Epithelial cell of proximal tubule (primary cell): ENCODE measurements around the gene ZNF440. TPM values are rescaled to one million over a fixed set of nuclear protein-coding genes. Genes with fewer than 3 reads are reported as not detected.
A peak's percentile ranks its signal among the peaks of the same experiment; 100 is the strongest.
"Not testable (repeated sequence)": the region's sequence is repeated elsewhere in the genome, so short reads cannot be mapped to it uniquely, and the experiment has no call there.

Experiments used
- DNase-seq: peaks from one replicate; pipeline ENCODE4 v3.0.0-alpha.2; 2011; ENCODE audit warnings: low read depth
- H3K4me3 ChIP-seq: 2 replicates; pipeline ENCODE4 v1.5.1; 2011; ENCODE audit warnings: low read depth, mild to moderate bottlenecking, low read length
- CTCF ChIP-seq: conservative IDR thresholded peaks from 2 replicates; pipeline ENCODE4 v1.5.1; 2012; ENCODE audit warnings: low read depth, mild to moderate bottlenecking, low read length
- total RNA-seq: library from RNA; depleted of rRNA; stranded (reverse); fragments of >200 nt; gene quantifications from 2 replicates; pipeline ENCODE4 v1.2.3, GENCODE V29; 2015

Gene ZNF440
- total RNA-seq, 1 donor from 2014 or later, result 2.7 TPM

- no peak overlapping the region for H3K4me3 ChIP-seq
- DNase-seq, result no peak
- TF ChIP-seq CTCF, result no peak
Measured at GRCh38 chr19:11832253-11832912, 18.3 kb downstream of the ZNF440 start.

- no peak for TF ChIP-seq CTCF
- DNase-seq, result no peak
- H3K4me3 ChIP-seq, result no peak overlapping the region
Measured at GRCh38 chr19:11833541-11833940, 19.5 kb downstream of the ZNF440 start.

- not testable (repeated sequence) for DNase-seq, H3K4me3 ChIP-seq
Measured at GRCh38 chr19:11835626-11836066, 21.6 kb downstream of the ZNF440 start.

GRCh38 chr19:11843722-11844121 is 29.6 kb downstream of the ZNF440 start:
- no peak for TF ChIP-seq CTCF
- DNase-seq, result no peak
- H3K4me3 ChIP-seq, result no peak overlapping the region

- H3K4me3 ChIP-seq, DNase-seq: not testable (repeated sequence)
Measured at GRCh38 chr19:11847615-11848014, 33.5 kb downstream of the ZNF440 start.

- TF ChIP-seq CTCF, result no peak
- no peak for DNase-seq
- peak overlapping the region; percentile 66 for H3K4me3 ChIP-seq
Measured at GRCh38 chr19:11848200-11848593, 34.1 kb downstream of the ZNF440 start.

- peak within 1 kb of the TSS; percentile 66 for H3K4me3 ChIP-seq
- DNase-seq, result peak; percentile 9
- TF ChIP-seq CTCF, result no peak
Measured at GRCh38 chr19:11848594-11849469, 34.8 kb downstream of the ZNF440 start, which contains the start of gene ZNF439. ZNF439 (plus strand) TSS chr19:11848726; CDS start chr19:11848868, 142 bp downstream.

GRCh38 chr19:11850289-11850688 is 36.2 kb downstream of the ZNF440 start:
- H3K4me3 ChIP-seq, DNase-seq: not testable (repeated sequence)
